Naive thymus-derived CD4-positive, alpha-beta T cell (primary cell): Measurements from ENCODE around the gene ZNF133. TPM values are rescaled to one million over a fixed set of nuclear protein-coding genes. Genes with fewer than 3 reads are reported as not detected.
"Not testable (repeated sequence)": the region's sequence is repeated elsewhere in the genome, so short reads cannot be mapped to it uniquely, and the experiment has no call there.

Experiments used
- ATAC-seq: fragments of 150-1000 bp; cut with Tn5 transposase; 2 replicates; pipeline ENCODE4 v1.10.0; 2021; ENCODE audit warnings: mild to moderate bottlenecking, moderate library complexity
- CTCF ChIA-PET: fragments of 350-600 bp; sonication (Branson Sonifier 250); formaldehyde crosslinking; loops from one replicate; lab custom pipeline; 2021; ENCODE audit warnings: antibody characterized with exemption; lab: Charles Lee
- POLR2A ChIA-PET: fragments of 350-600 bp; sonication (Branson Sonifier 250); formaldehyde crosslinking; loops from one replicate; lab custom pipeline; 2021; ENCODE audit warnings: antibody characterized with exemption, inconsistent platforms; lab: Charles Lee
- DNase-seq, 9 donors: peaks; one replicate each; pipeline versions ENCODE4 v3.0.0 to v3.0.0-alpha.2; 2020 to 2022; ENCODE audit warnings: mixed read lengths in 1 of 9
- H3K27ac ChIP-seq: one replicate; pipeline ENCODE4 v1.7.0; 2013; ENCODE audit warnings: mild to moderate bottlenecking, low read depth, low read length, moderate library complexity
- H3K27me3 ChIP-seq, 2 donors: one replicate each; pipeline ENCODE4 v1.7.0; 2013; ENCODE audit warnings: low read length in 2 of 2, mild to moderate bottlenecking in 2 of 2, moderate library complexity in 2 of 2; ENCODE audit not compliant: control insufficient read depth in 2 of 2, insufficient read depth in 2 of 2
- H3K36me3 ChIP-seq, 3 experiments: 1 replicate in 2 of 3; 2 replicates in 1 of 3; pipeline ENCODE4 v1.7.0; 2013; ENCODE audit warnings: low read length in 3 of 3, mild to moderate bottlenecking in 3 of 3, moderate library complexity in 1 of 3; ENCODE audit not compliant: insufficient read depth in 3 of 3, control insufficient read depth in 2 of 3
- H3K4me1 ChIP-seq, 2 donors: one replicate each; pipeline ENCODE4 v1.7.0; 2013; ENCODE audit warnings: low read length in 2 of 2, mild to moderate bottlenecking in 2 of 2, moderate library complexity in 1 of 2; ENCODE audit not compliant: control insufficient read depth in 2 of 2, insufficient read depth in 2 of 2
- H3K4me3 ChIP-seq: 2 replicates; pipeline ENCODE4 v1.7.0; 2013; ENCODE audit warnings: mild to moderate bottlenecking, low read length
- H3K9me3 ChIP-seq, 3 experiments: 1 replicate in 2 of 3; 2 replicates in 1 of 3; pipeline ENCODE4 v1.7.0; 2013; ENCODE audit warnings: low read length in 3 of 3; ENCODE audit not compliant: control insufficient read depth in 2 of 3
- H3K27ac Mint-ChIP-seq, 9 donors: one replicate each; pipeline ENCODE4 v1.8.0; 2020 to 2022; ENCODE audit warnings: mixed read lengths in 9 of 9, mild to moderate bottlenecking in 8 of 9, moderate library complexity in 5 of 9, inconsistent platforms in 2 of 9
- H3K27me3 Mint-ChIP-seq, 5 donors: one replicate each; pipeline ENCODE4 v1.8.0; 2021 to 2022; ENCODE audit warnings: mixed read lengths in 5 of 5, mild to moderate bottlenecking in 1 of 5
- H3K36me3 Mint-ChIP-seq, 5 donors: one replicate each; pipeline ENCODE4 v1.8.0; 2020 to 2022; ENCODE audit warnings: mixed read lengths in 5 of 5, mild to moderate bottlenecking in 3 of 5, inconsistent platforms in 1 of 5
- H3K4me1 Mint-ChIP-seq, 7 donors: one replicate each; pipeline ENCODE4 v1.8.0; 2020 to 2022; ENCODE audit warnings: mixed read lengths in 7 of 7, mild to moderate bottlenecking in 3 of 7, inconsistent platforms in 1 of 7
- H3K4me3 Mint-ChIP-seq, 10 donors: one replicate each; pipeline ENCODE4 v1.8.0; 2020 to 2022; ENCODE audit warnings: mild to moderate bottlenecking in 10 of 10, mixed read lengths in 10 of 10, moderate library complexity in 6 of 10, inconsistent platforms in 2 of 10
- H3K9me3 Mint-ChIP-seq, 11 donors: one replicate each; pipeline ENCODE4 v1.8.0; 2020 to 2022; ENCODE audit warnings: mixed read lengths in 11 of 11, mild to moderate bottlenecking in 4 of 11, inconsistent platforms in 1 of 11, moderate library complexity in 1 of 11
- intact Hi-C, 2 donors: fragments of 100-400 bp; cut with micrococcal nuclease; formaldehyde crosslinking; loops; one replicate each; pipeline ENCODE4 v1.15.1; 2023
- polyA plus RNA-seq, 2 donors: library from polyadenylated mRNA; unstranded; fragments of 300-500 nt; fragmentation: Illumina TruSeq; gene quantifications; one replicate each; pipeline ENCODE4 v1.2.3, GENCODE V29; 2021
- total RNA-seq, 6 experiments: library from RNA in 5 of 6; stranded (reverse) in 5 of 6; gene quantifications; 1 replicate in 5 of 6; 2 replicates in 1 of 6; pipeline ENCODE4 v1.2.3 and lab custom pipeline; 2021 to 2026

The ZNF133 gene
- total RNA-seq (10 to 100 TPM in 2 of 5 experiments, 1 to 10 TPM in 3; 6.5 to 11.5 (median 9.4) TPM), polyA plus RNA-seq (10 to 100 TPM in 1 of 2 donors, 1 to 10 TPM in 1; 9.2 to 12.6 TPM), total RNA-seq (lab: John Stamatoyannopoulos, UW) (13.3 reads per million, percentile 42 among the genes with 10 or more reads in this experiment)

DNA sequence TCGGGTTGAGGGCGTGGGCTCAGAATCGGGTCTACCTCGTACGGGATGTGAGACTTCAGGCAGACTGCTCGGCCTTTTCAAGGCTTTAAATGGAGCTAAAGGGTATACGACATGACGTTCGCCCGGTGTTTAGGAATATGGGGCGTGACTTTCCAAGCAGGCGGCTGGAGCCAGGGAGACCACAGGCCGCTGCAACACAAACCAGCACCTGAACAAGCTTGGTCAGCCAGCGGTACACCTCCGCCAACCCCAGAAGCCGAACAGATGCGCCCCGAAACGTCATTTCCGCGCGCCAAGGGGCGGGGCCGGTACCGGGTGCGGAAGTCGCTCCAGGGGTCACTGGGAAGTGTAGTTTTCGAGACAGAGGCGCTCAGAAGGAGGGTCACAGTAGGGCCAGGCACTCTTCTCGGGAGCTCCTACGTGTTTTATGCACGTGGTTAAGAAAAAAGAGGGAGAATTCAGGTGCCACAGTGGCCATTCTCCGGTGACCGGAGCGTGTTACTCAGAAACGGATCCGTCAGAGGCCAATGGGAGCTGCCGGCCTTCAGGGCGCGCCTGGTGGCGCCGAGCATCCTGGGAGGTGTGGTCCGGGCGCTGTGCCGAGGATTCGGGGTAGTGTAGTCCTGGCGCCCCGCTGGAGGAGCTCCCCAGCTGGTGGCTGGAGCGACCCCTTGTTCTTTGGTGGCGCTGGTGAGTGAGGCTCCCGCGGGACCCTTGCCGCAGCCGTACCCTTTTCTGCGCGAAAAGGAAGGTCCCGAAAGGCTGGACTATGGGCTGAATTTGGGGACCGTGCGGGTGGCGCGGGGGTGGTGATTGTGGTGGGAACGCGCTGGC lies at the start of gene ZNF133:
ZNF133 (plus strand) TSS at position 613 of the 834 bp plus-strand sequence. CDS start 17,160 bp downstream, outside the sequence.
- Mint-ChIP-seq H3K4me1 (peaks cover 16 to 51% (median 35%) of the 10 kb centered on the region in 7 donors), H3K4me3 (peak within 1 kb of the TSS; percentile 93 to 99 (median 98)), H3K36me3 (peaks cover 22 to 43% (median 34%) of the 10 kb centered on the region in 5 donors), H3K9me3 (peaks cover 5 to 30% (median 21%) of the 10 kb centered on the region in 11 donors), H3K27ac (peak within 1 kb of the TSS; percentile 98 to 100 (median 99)), H3K27me3 (peaks cover 14 to 30% (median 20%) of the 10 kb centered on the region in 5 donors)
- DNase-seq (peak; percentile 96 to 100 (median 98)), ATAC-seq (peak; percentile 96)
- Histone ChIP-seq H3K27ac (peak within 1 kb of the TSS; percentile 96), H3K27me3 (peaks cover 0 to 7% of the 10 kb centered on the region in 2 donors), H3K4me3 (peak within 1 kb of the TSS; percentile 91), H3K36me3 (peaks cover 0 to 5% (median 0%) of the 10 kb centered on the region in 3 experiments), H3K4me1 (peaks cover 4 to 10% of the 10 kb centered on the region in 2 donors), H3K9me3 (no peaks in the 10 kb centered on the region)
- POLR2A ChIA-PET: interaction anchor here (0.6 to 2.4 kb wide), 19 partner anchors 9 to 1713 kb away, joined by 3 to 23 read pairs (median 3); partner anchors contain the start of genes DSTN, DZANK1, KAT14 and MGME1
- CTCF ChIA-PET: interaction anchor here (1.3 kb wide), 1 partner anchor 605 kb away, joined by 6 read pairs; no protein-coding TSS in a partner anchor
- intact Hi-C loops: loop anchor here (1.0 to 10.0 kb wide), 18 partner anchors 12 to 1764 kb away; partner anchors contain the start of genes DTD1 (in 2 of the 2), DZANK1 (in 2 of the 2), KAT14 (in 2 of the 2) and PET117 (in 2 of the 2)

GRCh38 chr20:18240997-18241396 lies 47.3 kb upstream of the ZNF133 start:
- intact Hi-C loops: no loop called here
- ATAC-seq (no peak), DNase-seq (no peak)
- H3K27ac Mint-ChIP-seq: no peak overlapping the region
- H3K4me3 Mint-ChIP-seq: no peak overlapping the region
- Histone ChIP-seq H3K4me1 (no peaks in the 10 kb centered on the region), H3K9me3 (no peaks in the 10 kb centered on the region), H3K36me3 (no peaks in the 10 kb centered on the region), H3K27me3 (no peaks in the 10 kb centered on the region), H3K4me3 (no peak overlapping the region), H3K27ac (no peak overlapping the region)
- peaks cover 31 to 56% (median 44%) of the 10 kb centered on the region in 5 donors for H3K27me3 Mint-ChIP-seq
- CTCF ChIA-PET: no interaction called here
- H3K4me1 Mint-ChIP-seq: no peaks in the 10 kb centered on the region
- H3K9me3 Mint-ChIP-seq: peaks cover 0 to 26% (median 9%) of the 10 kb centered on the region in 11 donors
- peaks cover 0 to 6% (median 4%) of the 10 kb centered on the region in 5 donors for H3K36me3 Mint-ChIP-seq
- POLR2A ChIA-PET: interaction anchor here (0.6 to 0.7 kb wide), 2 partner anchors 75 to 161 kb away, joined by 3 to 6 read pairs; no protein-coding TSS in a partner anchor

GRCh38 chr20:18243802-18244201 lies 44.5 kb upstream of the ZNF133 start:
- ChIA-PET CTCF (no interaction called here), POLR2A (no interaction called here)
- H3K27ac Mint-ChIP-seq: no peak overlapping the region
- intact Hi-C loops: no loop called here
- peaks cover 0 to 26% (median 13%) of the 10 kb centered on the region in 11 donors for H3K9me3 Mint-ChIP-seq
- peaks cover 0 to 6% (median 4%) of the 10 kb centered on the region in 5 donors for H3K36me3 Mint-ChIP-seq
- H3K27me3 Mint-ChIP-seq: peaks cover 36 to 63% (median 48%) of the 10 kb centered on the region in 5 donors
- no peak for DNase-seq
- no peak for ATAC-seq
- Histone ChIP-seq H3K36me3 (no peaks in the 10 kb centered on the region), H3K4me1 (no peaks in the 10 kb centered on the region), H3K27me3 (no peaks in the 10 kb centered on the region), H3K27ac (no peak overlapping the region), H3K9me3 (no peaks in the 10 kb centered on the region), H3K4me3 (no peak overlapping the region)
- no peak overlapping the region for H3K4me3 Mint-ChIP-seq
- no peaks in the 10 kb centered on the region for H3K4me1 Mint-ChIP-seq

DNA sequence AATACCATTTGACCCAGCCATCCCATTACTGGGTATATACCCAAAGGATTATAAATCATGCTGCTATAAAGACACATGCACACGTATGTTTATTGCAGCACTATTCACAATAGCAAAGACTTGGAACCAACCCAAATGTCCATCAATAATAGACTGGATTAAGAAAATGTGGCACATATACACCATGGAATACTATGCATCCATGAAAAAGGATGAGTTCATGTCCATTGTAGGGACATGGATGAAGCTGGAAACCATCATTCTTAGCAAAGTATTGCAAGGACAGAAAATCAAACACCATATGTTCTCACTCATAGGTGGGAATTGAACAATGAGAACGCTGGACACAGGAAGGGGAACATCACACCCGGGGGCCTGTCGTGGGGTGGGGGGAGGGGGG lies 39.8 kb upstream of the ZNF133 start:
- H3K27ac ChIP-seq, H3K36me3 Mint-ChIP-seq, H3K4me3 ChIP-seq, DNase-seq, H3K4me1 Mint-ChIP-seq, CTCF ChIA-PET, H3K9me3 Mint-ChIP-seq, ATAC-seq, H3K9me3 ChIP-seq, H3K36me3 ChIP-seq, H3K4me3 Mint-ChIP-seq, intact Hi-C loops, H3K27me3 ChIP-seq, H3K4me1 ChIP-seq, H3K27ac Mint-ChIP-seq, POLR2A ChIA-PET: not testable (repeated sequence)
- peaks cover 10 to 23% (median 16%) of the 10 kb centered on the region in 5 donors for H3K27me3 Mint-ChIP-seq

- peaks cover 0 to 4% (median 0%) of the 10 kb centered on the region in 11 donors for H3K9me3 Mint-ChIP-seq
- no peak overlapping the region for H3K27ac Mint-ChIP-seq
- H3K27me3 ChIP-seq: no peaks in the 10 kb centered on the region
- peaks cover 4 to 10% (median 6%) of the 10 kb centered on the region in 5 donors for H3K27me3 Mint-ChIP-seq
- no peaks in the 10 kb centered on the region for H3K4me1 Mint-ChIP-seq
- intact Hi-C loops: no loop called here
- H3K36me3 Mint-ChIP-seq: no peaks in the 10 kb centered on the region
- H3K4me3 ChIP-seq: no peak overlapping the region
- DNase-seq (no peak), ATAC-seq (no peak)
- POLR2A ChIA-PET: no interaction called here
- no peak overlapping the region for H3K4me3 Mint-ChIP-seq
- CTCF ChIA-PET: no interaction called here
- H3K27ac ChIP-seq: no peak overlapping the region
- H3K4me1 ChIP-seq: no peaks in the 10 kb centered on the region
- H3K36me3 ChIP-seq: no peaks in the 10 kb centered on the region
- no peaks in the 10 kb centered on the region for H3K9me3 ChIP-seq
Measured at GRCh38 chr20:18250217-18250616, 38.1 kb upstream of the ZNF133 start.

- Histone ChIP-seq H3K9me3 (no peaks in the 10 kb centered on the region), H3K36me3 (no peaks in the 10 kb centered on the region), H3K4me3 (no peak overlapping the region), H3K4me1 (no peaks in the 10 kb centered on the region), H3K27me3 (no peaks in the 10 kb centered on the region), H3K27ac (no peak overlapping the region)
- ChIA-PET CTCF (no interaction called here), POLR2A (no interaction called here)
- Mint-ChIP-seq H3K36me3 (no peaks in the 10 kb centered on the region), H3K4me1 (peaks cover 0 to 2% (median 0%) of the 10 kb centered on the region in 7 donors), H3K4me3 (no peak overlapping the region), H3K9me3 (peaks cover 0 to 4% (median 0%) of the 10 kb centered on the region in 11 donors), H3K27ac (no peak overlapping the region), H3K27me3 (peaks cover 0 to 5% (median 4%) of the 10 kb centered on the region in 5 donors)
- DNase-seq (no peak), ATAC-seq (no peak)
- intact Hi-C loops: no loop called here
Measured at GRCh38 chr20:18252597-18253451, 35.5 kb upstream of the ZNF133 start.
